Measurements from ENCODE around the gene CACNA1D. TPM values are rescaled to one million over a fixed set of nuclear protein-coding genes. Genes with fewer than 3 reads are reported as not detected.
"Not testable (repeated sequence)": the region's sequence is repeated elsewhere in the genome, so short reads cannot be mapped to it uniquely, and the experiment has no call there.

The CACNA1D gene
- total RNA-seq = not detected

GRCh38 chr3:53493963-53494791 lies at the start of gene CACNA1D:
CACNA1D (plus strand) TSS chr3:53494611; CDS start chr3:53495167, 556 bp downstream.
- no peak for DNase-seq

GRCh38 chr3:53457068-53457467 lies 37.3 kb upstream of the CACNA1D start:
- DNase-seq = no peak

GRCh38 chr3:53460326-53460725 lies 34.1 kb upstream of the CACNA1D start:
- no peak for DNase-seq

- DNase-seq = no peak
These were observed 30.0 kb upstream of the CACNA1D start for GRCh38 chr3:53464424-53464823.

GRCh38 chr3:53469758-53470157 lies 24.7 kb upstream of the CACNA1D start:
- DNase-seq = not testable (repeated sequence)

GRCh38 chr3:53473422-53473821 lies 21.0 kb upstream of the CACNA1D start:
- no peak for DNase-seq

GRCh38 chr3:53476372-53476771 lies 18.0 kb upstream of the CACNA1D start:
- not testable (repeated sequence) for DNase-seq

- DNase-seq = not testable (repeated sequence)
These were observed 16.7 kb upstream of the CACNA1D start for GRCh38 chr3:53477689-53478088.

GRCh38 chr3:53478166-53478830 lies 16.1 kb upstream of the CACNA1D start:
- no peak for DNase-seq

- DNase-seq = no peak
These were observed 15.3 kb upstream of the CACNA1D start for GRCh38 chr3:53478921-53479664.

- DNase-seq = no peak
These were observed 12.2 kb upstream of the CACNA1D start for GRCh38 chr3:53482227-53482626.

GRCh38 chr3:53483821-53484220 lies 10.6 kb upstream of the CACNA1D start:
- DNase-seq = no peak

- no peak for DNase-seq
These were observed 9.4 kb upstream of the CACNA1D start for GRCh38 chr3:53484984-53485383.

- DNase-seq = no peak
These were observed 8.6 kb upstream of the CACNA1D start for GRCh38 chr3:53485675-53486403.

- no peak for DNase-seq
These were observed 7.3 kb upstream of the CACNA1D start for GRCh38 chr3:53486961-53487654.

GRCh38 chr3:53489386-53489785 lies 5.0 kb upstream of the CACNA1D start:
- no peak for DNase-seq

GRCh38 chr3:53489787-53490458 lies 4.5 kb upstream of the CACNA1D start:
- DNase-seq = no peak

- DNase-seq = no peak
These were observed 3.9 kb upstream of the CACNA1D start for GRCh38 chr3:53490459-53490968.

GRCh38 chr3:53491276-53491675 lies 3.1 kb upstream of the CACNA1D start:
- DNase-seq = no peak

GRCh38 chr3:53493595-53493962 lies 832 bp upstream of the CACNA1D start:
- no peak for DNase-seq

GRCh38 chr3:53495146-53495519 lies 722 bp downstream of the CACNA1D start:
- DNase-seq = no peak
